ENCODE results near the gene SLC2A9.
"Not testable (repeated sequence)": the region's sequence is repeated elsewhere in the genome, so short reads cannot be mapped to it uniquely, and the experiment has no call there.

SLC2A9 gene

GRCh38 chr4:9924750-9925149 is 96.5 kb downstream of the SLC2A9 start:
- DNase-seq = no peak

- DNase-seq = no peak
Observed at GRCh38 chr4:9923195-9923812, 98.0 kb downstream of the SLC2A9 start.

GRCh38 chr4:9921326-9921725 is 100.0 kb downstream of the SLC2A9 start:
- no peak for DNase-seq

GRCh38 chr4:9920029-9920428 is 101.3 kb downstream of the SLC2A9 start:
- no peak for DNase-seq

GRCh38 chr4:9919047-9919446 is 102.2 kb downstream of the SLC2A9 start:
- DNase-seq = no peak

- DNase-seq = no peak
Observed at GRCh38 chr4:9918484-9918883, 102.8 kb downstream of the SLC2A9 start.

GRCh38 chr4:9916937-9917336 is 104.4 kb downstream of the SLC2A9 start:
- DNase-seq = no peak

- no peak for DNase-seq
Observed at GRCh38 chr4:9916346-9916745, 105.0 kb downstream of the SLC2A9 start.

- DNase-seq = no peak
Observed at GRCh38 chr4:9913846-9914245, 107.5 kb downstream of the SLC2A9 start.

GRCh38 chr4:9906996-9907395 is 114.3 kb downstream of the SLC2A9 start:
- DNase-seq = no peak

GRCh38 chr4:9904976-9905587 is 116.2 kb downstream of the SLC2A9 start:
- DNase-seq = no peak

GRCh38 chr4:9903317-9903716 is 118.0 kb downstream of the SLC2A9 start:
- no peak for DNase-seq

- DNase-seq = no peak
Observed at GRCh38 chr4:9901257-9901656, 120.0 kb downstream of the SLC2A9 start.

- DNase-seq = not testable (repeated sequence)
Observed at GRCh38 chr4:9900633-9901032, 120.7 kb downstream of the SLC2A9 start.

GRCh38 chr4:9899306-9900055 is 121.8 kb downstream of the SLC2A9 start:
- DNase-seq = no peak

GRCh38 chr4:9898596-9899305 is 122.5 kb downstream of the SLC2A9 start:
- peak in 1 of 5 experiments; percentile 42 for DNase-seq

GRCh38 chr4:9895333-9895705 is 126.0 kb downstream of the SLC2A9 start:
- no peak for DNase-seq

- DNase-seq = no peak
Observed at GRCh38 chr4:9894644-9895332, 126.5 kb downstream of the SLC2A9 start.

GRCh38 chr4:9893329-9894108 is 127.8 kb downstream of the SLC2A9 start:
- no peak for DNase-seq

- DNase-seq = no peak
Observed at GRCh38 chr4:9891740-9892139, 129.6 kb downstream of the SLC2A9 start.

- DNase-seq = no peak
Observed at GRCh38 chr4:9891056-9891455, 130.2 kb downstream of the SLC2A9 start.

GRCh38 chr4:9889306-9889705 is 132.0 kb downstream of the SLC2A9 start:
- no peak for DNase-seq
